ENCODE results near the gene LDLRAD3. TPM values are rescaled to one million over a fixed set of nuclear protein-coding genes. Genes with fewer than 3 reads are reported as not detected.
A peak's percentile ranks its signal among the peaks of the same experiment; 100 is the strongest.

The LDLRAD3 gene
- total and polyA plus RNA-seq, 2 experiments from 2014 or later, result 6.2 to 9.5 TPM

GRCh38 chr11:36054628-36055027 lies 110.8 kb downstream of the LDLRAD3 start:
- H3K27ac ChIP-seq, result no peak overlapping the region
- DNase-seq (ENCODE audit: low read depth in 1 of 2, low spot score in 1 of 2), result no peak
- H3K27me3 ChIP-seq, result no peaks in the 10 kb centered on the region
- H3K4me3 ChIP-seq, result no peak overlapping the region
- no peak for TF ChIP-seq CTCF (IDR thresholded peaks at IDR 0.05; ENCODE audit: low read depth, low read length)
- no peaks in the 10 kb centered on the region for H3K4me1 ChIP-seq (ENCODE audit: low read depth)
- H3K36me3 ChIP-seq, result no peaks in the 10 kb centered on the region
- no peaks in the 10 kb centered on the region for H3K9me3 ChIP-seq (ENCODE audit: low read depth)

GRCh38 chr11:36056160-36056751 lies 112.4 kb downstream of the LDLRAD3 start:
- DNase-seq (ENCODE audit: low read depth in 1 of 2, low spot score in 1 of 2), result peak; percentile 58 to 78
- peaks cover 2% of the 10 kb centered on the region for H3K9me3 ChIP-seq (ENCODE audit: low read depth)
- H3K27ac ChIP-seq, result no peak overlapping the region
- no peaks in the 10 kb centered on the region for H3K27me3 ChIP-seq
- no peaks in the 10 kb centered on the region for H3K4me1 ChIP-seq (ENCODE audit: low read depth)
- no peak overlapping the region for H3K4me3 ChIP-seq
- no peaks in the 10 kb centered on the region for H3K36me3 ChIP-seq
- TF ChIP-seq CTCF (IDR thresholded peaks at IDR 0.05; ENCODE audit: low read depth, low read length), result peak; percentile 63

GRCh38 chr11:36057379-36058042 lies 113.6 kb downstream of the LDLRAD3 start:
- DNase-seq (ENCODE audit: low read depth in 1 of 2, low spot score in 1 of 2), result peak in 1 of 2 donors; percentile 98
- no peaks in the 10 kb centered on the region for H3K27me3 ChIP-seq
- no peaks in the 10 kb centered on the region for H3K4me1 ChIP-seq (ENCODE audit: low read depth)
- no peak for TF ChIP-seq CTCF (IDR thresholded peaks at IDR 0.05; ENCODE audit: low read depth, low read length)
- H3K4me3 ChIP-seq, result no peak overlapping the region
- no peak overlapping the region for H3K27ac ChIP-seq
- H3K36me3 ChIP-seq, result no peaks in the 10 kb centered on the region
- H3K9me3 ChIP-seq (ENCODE audit: low read depth), result peaks cover 2% of the 10 kb centered on the region

- TF ChIP-seq CTCF (IDR thresholded peaks at IDR 0.05; ENCODE audit: low read depth, low read length), result no peak
- H3K27ac ChIP-seq, result no peak overlapping the region
- no peak for DNase-seq (ENCODE audit: low read depth in 1 of 2, low spot score in 1 of 2)
- H3K27me3 ChIP-seq, result no peaks in the 10 kb centered on the region
- no peak overlapping the region for H3K4me3 ChIP-seq
- H3K36me3 ChIP-seq, result no peaks in the 10 kb centered on the region
- peaks cover 2% of the 10 kb centered on the region for H3K9me3 ChIP-seq (ENCODE audit: low read depth)
- H3K4me1 ChIP-seq (ENCODE audit: low read depth), result no peaks in the 10 kb centered on the region
Observed at GRCh38 chr11:36059660-36060059, 115.8 kb downstream of the LDLRAD3 start.

- no peaks in the 10 kb centered on the region for H3K4me1 ChIP-seq (ENCODE audit: low read depth)
- no peaks in the 10 kb centered on the region for H3K36me3 ChIP-seq
- H3K27me3 ChIP-seq, result no peaks in the 10 kb centered on the region
- TF ChIP-seq CTCF (IDR thresholded peaks at IDR 0.05; ENCODE audit: low read depth, low read length), result no peak
- no peak overlapping the region for H3K4me3 ChIP-seq
- DNase-seq (ENCODE audit: low read depth in 1 of 2, low spot score in 1 of 2), result peak in 1 of 2 donors; percentile 48
- H3K9me3 ChIP-seq (ENCODE audit: low read depth), result peaks cover 2% of the 10 kb centered on the region
- H3K27ac ChIP-seq, result no peak overlapping the region
Observed at GRCh38 chr11:36060926-36061325, 117.1 kb downstream of the LDLRAD3 start.
